ENCODE data around the gene AGA.

DNA sequence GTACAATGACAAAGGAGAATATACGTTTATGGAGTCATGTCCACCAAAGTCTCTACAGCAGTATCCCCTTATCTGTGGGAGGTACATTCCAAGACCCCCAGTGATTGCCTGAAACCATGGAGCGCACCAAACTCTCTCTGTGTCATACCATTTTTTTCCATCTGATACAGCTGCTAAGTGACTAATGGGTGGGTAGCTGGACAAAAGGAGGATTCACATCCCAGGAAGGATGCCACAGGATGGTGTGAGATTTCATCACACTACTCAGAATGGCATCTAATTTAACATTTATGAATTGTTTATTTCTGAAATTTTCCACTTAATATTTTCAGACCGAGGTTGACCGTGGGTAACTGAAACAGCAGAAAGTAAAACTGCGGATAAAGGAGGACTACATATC is 49.8 kb upstream of the AGA start:
- no peak for TF ChIP-seq EZH2phosphoT487 (IDR thresholded peaks at IDR 0.05; ENCODE audit: low read length)
- no peak for TF ChIP-seq CTCF (IDR thresholded peaks at IDR 0.05; ENCODE audit: low read length)
- TF ChIP-seq EZH2 (optimal IDR thresholded peaks at IDR 0.05; ENCODE audit: low read depth, low read length) = no peak
